ENCODE results near the gene MAP3K5.

MAP3K5 gene

DNA sequence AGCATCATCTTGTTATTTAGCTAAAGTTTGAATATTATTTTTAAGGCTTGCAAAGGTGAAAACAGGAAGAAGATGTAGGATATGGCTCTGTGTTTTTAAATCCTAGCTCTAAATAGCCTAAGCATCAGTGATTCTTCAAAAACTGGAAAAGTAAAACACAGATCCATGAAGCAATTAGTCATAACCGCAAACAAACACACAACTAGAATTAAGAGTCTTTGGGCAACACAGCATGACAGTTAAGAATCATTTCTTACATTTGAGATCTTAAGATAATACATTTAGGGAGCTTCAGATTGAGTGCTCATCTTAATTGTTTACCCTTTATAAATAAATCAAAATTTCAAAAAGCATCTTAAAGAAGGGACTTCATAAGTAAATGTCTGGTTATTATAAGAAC is 126.2 kb downstream of the MAP3K5 start (continued):
- TF ChIP-seq, protein P1, sequence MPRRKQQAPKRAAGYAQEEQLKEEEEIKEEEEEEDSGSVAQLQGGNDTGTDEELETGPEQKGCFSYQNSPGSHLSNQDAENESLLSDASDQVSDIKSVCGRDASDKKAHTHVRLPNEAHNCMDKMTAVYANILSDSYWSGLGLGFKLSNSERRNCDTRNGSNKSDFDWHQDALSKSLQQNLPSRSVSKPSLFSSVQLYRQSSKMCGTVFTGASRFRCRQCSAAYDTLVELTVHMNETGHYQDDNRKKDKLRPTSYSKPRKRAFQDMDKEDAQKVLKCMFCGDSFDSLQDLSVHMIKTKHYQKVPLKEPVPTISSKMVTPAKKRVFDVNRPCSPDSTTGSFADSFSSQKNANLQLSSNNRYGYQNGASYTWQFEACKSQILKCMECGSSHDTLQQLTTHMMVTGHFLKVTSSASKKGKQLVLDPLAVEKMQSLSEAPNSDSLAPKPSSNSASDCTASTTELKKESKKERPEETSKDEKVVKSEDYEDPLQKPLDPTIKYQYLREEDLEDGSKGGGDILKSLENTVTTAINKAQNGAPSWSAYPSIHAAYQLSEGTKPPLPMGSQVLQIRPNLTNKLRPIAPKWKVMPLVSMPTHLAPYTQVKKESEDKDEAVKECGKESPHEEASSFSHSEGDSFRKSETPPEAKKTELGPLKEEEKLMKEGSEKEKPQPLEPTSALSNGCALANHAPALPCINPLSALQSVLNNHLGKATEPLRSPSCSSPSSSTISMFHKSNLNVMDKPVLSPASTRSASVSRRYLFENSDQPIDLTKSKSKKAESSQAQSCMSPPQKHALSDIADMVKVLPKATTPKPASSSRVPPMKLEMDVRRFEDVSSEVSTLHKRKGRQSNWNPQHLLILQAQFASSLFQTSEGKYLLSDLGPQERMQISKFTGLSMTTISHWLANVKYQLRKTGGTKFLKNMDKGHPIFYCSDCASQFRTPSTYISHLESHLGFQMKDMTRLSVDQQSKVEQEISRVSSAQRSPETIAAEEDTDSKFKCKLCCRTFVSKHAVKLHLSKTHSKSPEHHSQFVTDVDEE (CRISPR knock-in tag; IDR thresholded peaks at IDR 0.05): no peak
- TF ChIP-seq, protein P2, sequence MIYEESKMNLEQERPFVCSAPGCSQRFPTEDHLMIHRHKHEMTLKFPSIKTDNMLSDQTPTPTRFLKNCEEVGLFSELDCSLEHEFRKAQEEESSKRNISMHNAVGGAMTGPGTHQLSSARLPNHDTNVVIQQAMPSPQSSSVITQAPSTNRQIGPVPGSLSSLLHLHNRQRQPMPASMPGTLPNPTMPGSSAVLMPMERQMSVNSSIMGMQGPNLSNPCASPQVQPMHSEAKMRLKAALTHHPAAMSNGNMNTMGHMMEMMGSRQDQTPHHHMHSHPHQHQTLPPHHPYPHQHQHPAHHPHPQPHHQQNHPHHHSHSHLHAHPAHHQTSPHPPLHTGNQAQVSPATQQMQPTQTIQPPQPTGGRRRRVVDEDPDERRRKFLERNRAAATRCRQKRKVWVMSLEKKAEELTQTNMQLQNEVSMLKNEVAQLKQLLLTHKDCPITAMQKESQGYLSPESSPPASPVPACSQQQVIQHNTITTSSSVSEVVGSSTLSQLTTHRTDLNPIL (CRISPR knock-in tag; IDR thresholded peaks at IDR 0.05; ENCODE audit: low read depth): no peak
- TF ChIP-seq BACH2 (CRISPR knock-in tag; IDR thresholded peaks at IDR 0.05; ENCODE audit: borderline replicate concordance): no peak
- no peak for TF ChIP-seq ARNTL (CRISPR knock-in tag; IDR thresholded peaks at IDR 0.05; ENCODE audit: borderline replicate concordance, low read depth)
- TF ChIP-seq ESRRG (CRISPR knock-in tag; IDR thresholded peaks at IDR 0.05): no peak
- TF ChIP-seq TOX (CRISPR knock-in tag; IDR thresholded peaks at IDR 0.05; ENCODE audit: borderline replicate concordance): no peak
- TF ChIP-seq ZNF8 (CRISPR knock-in tag; IDR thresholded peaks at IDR 0.05): no peak
- no peak for TF ChIP-seq ZNF565 (CRISPR knock-in tag; conservative IDR thresholded peaks at IDR 0.05; ENCODE audit: low read depth)

DNA sequence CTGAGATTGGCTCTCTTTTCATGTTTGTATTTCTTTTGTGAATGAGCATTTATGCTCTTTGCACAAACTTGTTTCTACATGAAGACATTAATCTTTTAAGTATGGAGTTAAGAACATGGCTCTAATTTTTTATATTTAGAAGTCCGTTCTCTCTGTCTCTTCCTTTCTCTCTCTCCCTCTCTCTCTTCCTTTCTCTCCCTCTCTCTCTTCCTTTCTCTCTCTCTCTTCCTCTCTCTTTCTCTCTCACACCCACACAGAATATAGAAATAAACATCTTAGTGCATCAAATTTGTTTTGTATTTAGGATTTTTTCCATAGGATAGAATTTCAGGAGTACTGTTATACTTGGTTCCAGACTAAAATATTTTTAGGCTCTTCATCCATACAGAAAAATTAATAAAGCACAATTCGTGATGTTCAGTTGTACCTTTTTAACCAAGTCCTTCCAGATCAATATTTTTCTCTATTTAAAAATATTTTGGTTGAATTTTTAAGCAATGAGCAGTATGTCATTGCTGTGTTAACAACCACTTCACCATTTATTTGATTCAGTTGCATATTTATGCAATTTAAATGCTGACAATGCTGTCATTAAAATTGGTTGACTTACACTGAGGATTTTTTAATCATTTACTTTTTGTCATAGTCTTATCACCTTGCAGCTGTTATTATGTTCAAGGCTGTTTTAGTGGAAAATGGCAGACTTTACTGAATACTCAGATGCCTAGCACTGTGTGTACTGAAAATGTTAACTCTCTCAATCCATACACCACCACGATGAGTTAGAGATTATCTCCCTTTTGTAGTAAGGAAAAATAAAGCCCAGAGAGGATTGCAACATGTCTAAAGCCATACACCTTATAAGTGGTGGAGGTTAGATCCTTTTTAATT is 129.7 kb downstream of the MAP3K5 start:
- no peak for ATAC-seq
- TF ChIP-seq BACH2 (CRISPR knock-in tag; IDR thresholded peaks at IDR 0.05; ENCODE audit: borderline replicate concordance) (no peak), TCF4 (CRISPR knock-in tag; IDR thresholded peaks at IDR 0.05; ENCODE audit: borderline replicate concordance) (no peak), ZNF8 (CRISPR knock-in tag; IDR thresholded peaks at IDR 0.05) (no peak), GLIS3 (CRISPR knock-in tag; IDR thresholded peaks at IDR 0.05) (no peak), SNAI2 (CRISPR knock-in tag; IDR thresholded peaks at IDR 0.05) (no peak)

DNA sequence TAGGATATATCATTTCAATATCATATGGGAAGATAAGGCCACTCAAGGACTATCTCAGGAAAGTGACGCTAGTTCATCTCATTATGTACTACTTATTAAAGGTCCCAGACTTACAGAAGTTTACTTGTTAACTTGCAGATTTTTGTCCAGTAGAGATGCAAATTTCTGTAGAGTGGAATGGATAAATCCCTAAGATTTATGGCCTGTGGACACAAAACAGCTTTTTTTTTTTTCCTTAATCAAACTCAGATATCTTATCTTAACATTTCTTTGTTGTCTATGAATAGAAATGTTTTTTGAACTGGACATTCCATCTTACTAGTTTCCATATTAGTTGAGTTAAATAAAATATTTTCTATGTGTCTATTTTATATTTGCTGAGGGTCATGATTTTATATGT is 131.6 kb downstream of the MAP3K5 start:
- TF ChIP-seq PPARA (CRISPR knock-in tag; IDR thresholded peaks at IDR 0.05; ENCODE audit: borderline replicate concordance): no peak
- TF ChIP-seq TOX (CRISPR knock-in tag; IDR thresholded peaks at IDR 0.05; ENCODE audit: borderline replicate concordance): no peak
- no peak for TF ChIP-seq SNAI2 (CRISPR knock-in tag; IDR thresholded peaks at IDR 0.05)
- TF ChIP-seq GLIS3 (CRISPR knock-in tag; IDR thresholded peaks at IDR 0.05): no peak
- no peak for TF ChIP-seq CSDC2 (CRISPR knock-in tag; IDR thresholded peaks at IDR 0.05)
- TF ChIP-seq, protein P3, sequence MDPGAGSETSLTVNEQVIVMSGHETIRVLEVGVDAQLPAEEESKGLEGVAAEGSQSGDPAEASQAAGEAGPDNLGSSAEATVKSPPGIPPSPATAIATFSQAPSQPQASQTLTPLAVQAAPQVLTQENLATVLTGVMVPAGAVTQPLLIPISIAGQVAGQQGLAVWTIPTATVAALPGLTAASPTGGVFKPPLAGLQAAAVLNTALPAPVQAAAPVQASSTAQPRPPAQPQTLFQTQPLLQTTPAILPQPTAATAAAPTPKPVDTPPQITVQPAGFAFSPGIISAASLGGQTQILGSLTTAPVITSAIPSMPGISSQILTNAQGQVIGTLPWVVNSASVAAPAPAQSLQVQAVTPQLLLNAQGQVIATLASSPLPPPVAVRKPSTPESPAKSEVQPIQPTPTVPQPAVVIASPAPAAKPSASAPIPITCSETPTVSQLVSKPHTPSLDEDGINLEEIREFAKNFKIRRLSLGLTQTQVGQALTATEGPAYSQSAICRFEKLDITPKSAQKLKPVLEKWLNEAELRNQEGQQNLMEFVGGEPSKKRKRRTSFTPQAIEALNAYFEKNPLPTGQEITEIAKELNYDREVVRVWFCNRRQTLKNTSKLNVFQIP (CRISPR knock-in tag; IDR thresholded peaks at IDR 0.05; ENCODE audit: borderline replicate concordance, low read depth): no peak
- no peak for TF ChIP-seq OSR1 (CRISPR knock-in tag; IDR thresholded peaks at IDR 0.05)
- TF ChIP-seq, protein P2 (CRISPR knock-in tag; IDR thresholded peaks at IDR 0.05; ENCODE audit: low read depth): no peak
- no peak for TF ChIP-seq ZC3H10 (CRISPR knock-in tag; IDR thresholded peaks at IDR 0.05)
- TF ChIP-seq ZFP3 (CRISPR knock-in tag; IDR thresholded peaks at IDR 0.05): no peak
- TF ChIP-seq, protein P4, sequence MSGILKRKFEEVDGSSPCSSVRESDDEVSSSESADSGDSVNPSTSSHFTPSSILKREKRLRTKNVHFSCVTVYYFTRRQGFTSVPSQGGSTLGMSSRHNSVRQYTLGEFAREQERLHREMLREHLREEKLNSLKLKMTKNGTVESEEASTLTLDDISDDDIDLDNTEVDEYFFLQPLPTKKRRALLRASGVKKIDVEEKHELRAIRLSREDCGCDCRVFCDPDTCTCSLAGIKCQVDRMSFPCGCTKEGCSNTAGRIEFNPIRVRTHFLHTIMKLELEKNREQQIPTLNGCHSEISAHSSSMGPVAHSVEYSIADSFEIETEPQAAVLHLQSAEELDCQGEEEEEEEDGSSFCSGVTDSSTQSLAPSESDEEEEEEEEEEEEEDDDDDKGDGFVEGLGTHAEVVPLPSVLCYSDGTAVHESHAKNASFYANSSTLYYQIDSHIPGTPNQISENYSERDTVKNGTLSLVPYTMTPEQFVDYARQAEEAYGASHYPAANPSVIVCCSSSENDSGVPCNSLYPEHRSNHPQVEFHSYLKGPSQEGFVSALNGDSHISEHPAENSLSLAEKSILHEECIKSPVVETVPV (CRISPR knock-in tag; IDR thresholded peaks at IDR 0.05): no peak
- TF ChIP-seq ZFP30 (CRISPR knock-in tag; IDR thresholded peaks at IDR 0.05): no peak
- no peak for TF ChIP-seq BACH2 (CRISPR knock-in tag; IDR thresholded peaks at IDR 0.05; ENCODE audit: borderline replicate concordance)
- TF ChIP-seq, protein P5, sequence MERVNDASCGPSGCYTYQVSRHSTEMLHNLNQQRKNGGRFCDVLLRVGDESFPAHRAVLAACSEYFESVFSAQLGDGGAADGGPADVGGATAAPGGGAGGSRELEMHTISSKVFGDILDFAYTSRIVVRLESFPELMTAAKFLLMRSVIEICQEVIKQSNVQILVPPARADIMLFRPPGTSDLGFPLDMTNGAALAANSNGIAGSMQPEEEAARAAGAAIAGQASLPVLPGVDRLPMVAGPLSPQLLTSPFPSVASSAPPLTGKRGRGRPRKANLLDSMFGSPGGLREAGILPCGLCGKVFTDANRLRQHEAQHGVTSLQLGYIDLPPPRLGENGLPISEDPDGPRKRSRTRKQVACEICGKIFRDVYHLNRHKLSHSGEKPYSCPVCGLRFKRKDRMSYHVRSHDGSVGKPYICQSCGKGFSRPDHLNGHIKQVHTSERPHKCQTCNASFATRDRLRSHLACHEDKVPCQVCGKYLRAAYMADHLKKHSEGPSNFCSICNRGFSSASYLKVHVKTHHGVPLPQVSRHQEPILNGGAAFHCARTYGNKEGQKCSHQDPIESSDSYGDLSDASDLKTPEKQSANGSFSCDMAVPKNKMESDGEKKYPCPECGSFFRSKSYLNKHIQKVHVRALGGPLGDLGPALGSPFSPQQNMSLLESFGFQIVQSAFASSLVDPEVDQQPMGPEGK (CRISPR knock-in tag; IDR thresholded peaks at IDR 0.05; ENCODE audit: borderline replicate concordance): no peak
- TF ChIP-seq ESRRG (CRISPR knock-in tag; IDR thresholded peaks at IDR 0.05): no peak
- no peak for TF ChIP-seq TCF4 (CRISPR knock-in tag; IDR thresholded peaks at IDR 0.05; ENCODE audit: borderline replicate concordance)
- no peak for TF ChIP-seq ZNF70 (CRISPR knock-in tag; IDR thresholded peaks at IDR 0.05)
- TF ChIP-seq RARB (CRISPR knock-in tag; IDR thresholded peaks at IDR 0.05): no peak
- no peak for ATAC-seq
